WTC11 (cell line): ENCODE results near the gene ADIPOR2. TPM values are rescaled to one million over a fixed set of nuclear protein-coding genes. Genes with fewer than 3 reads are reported as not detected.

Experiments
- ATAC-seq: fragments of 200-7000 bp; cut with Tn5 transposase; 2 replicates; pipeline ENCODE4 v1.10.0; 2021; ENCODE audit warnings: mild to moderate bottlenecking, moderate library complexity
- CTCF ChIA-PET: fragments of 300-600 bp; sonication (Branson Sonifier 250); formaldehyde crosslinking; loops from one replicate; lab custom pipeline; 2021; ENCODE audit warnings: antibody characterized with exemption; lab: Charles Lee
- POLR2A ChIA-PET: fragments of 350-600 bp; sonication (Branson Sonifier 250); formaldehyde crosslinking; loops from one replicate; lab custom pipeline; 2021; ENCODE audit warnings: antibody characterized with exemption; lab: Charles Lee
- DNase-seq: peaks from one replicate; pipeline ENCODE4 v3.0.0; 2021; ENCODE audit warnings: low spot score
- H3K27ac Mint-ChIP-seq: 2 replicates; pipeline ENCODE4 v1.8.0; 2021; ENCODE audit warnings: mixed read lengths
- H3K27me3 Mint-ChIP-seq: 2 replicates; pipeline ENCODE4 v1.8.0; 2021; ENCODE audit warnings: low read depth, mild to moderate bottlenecking, moderate library complexity, mixed read lengths
- H3K36me3 Mint-ChIP-seq: 2 replicates; pipeline ENCODE4 v1.8.0; 2021; ENCODE audit warnings: mixed read lengths
- H3K4me1 Mint-ChIP-seq: 2 replicates; pipeline ENCODE4 v1.8.0; 2022; ENCODE audit warnings: mixed read lengths
- H3K4me3 Mint-ChIP-seq: 2 replicates; pipeline ENCODE4 v1.8.0; 2021; ENCODE audit warnings: mild to moderate bottlenecking, moderate library complexity, mixed read lengths
- H3K9me3 Mint-ChIP-seq: 2 replicates; pipeline ENCODE4 v1.8.0; 2021; ENCODE audit warnings: mixed read lengths
- CBFB ChIP-seq: sonication (generic); formaldehyde crosslinking; IDR thresholded peaks from 2 replicates; pipeline ENCODE4 v1.8.1; 2022; ENCODE audit warnings: mild to moderate bottlenecking, low read depth, missing genetic modification reagents
- ELF4 ChIP-seq: sonication (generic); formaldehyde crosslinking; IDR thresholded peaks from 2 replicates; pipeline ENCODE4 v1.8.1; 2022; ENCODE audit warnings: low read depth, mild to moderate bottlenecking, moderate library complexity, missing genetic modification reagents
- EMX1 ChIP-seq: fragments of 250-450 bp; sonication (Bioruptor Pico); IDR thresholded peaks from 2 replicates; pipeline ENCODE4 v1.8.0; 2021; ENCODE audit warnings: mild to moderate bottlenecking
- GRHL2 ChIP-seq: fragments of 250-450 bp; sonication (Bioruptor Pico); IDR thresholded peaks from 2 replicates; pipeline ENCODE4 v1.8.0; 2022; ENCODE audit warnings: mild to moderate bottlenecking, moderate library complexity; ENCODE audit not compliant: insufficient replicate concordance, severe bottlenecking
- NFYB ChIP-seq: sonication (generic); formaldehyde crosslinking; conservative IDR thresholded peaks from 2 replicates; pipeline ENCODE4 v1.8.0; 2022; ENCODE audit warnings: low read depth, missing genetic modification reagents
- NR1H2 ChIP-seq: sonication (generic); formaldehyde crosslinking; IDR thresholded peaks from 2 replicates; pipeline ENCODE4 v1.9.0; 2021; ENCODE audit warnings: mild to moderate bottlenecking, moderate library complexity, missing genetic modification reagents
- NR3C1 ChIP-seq: sonication (generic); formaldehyde crosslinking; conservative IDR thresholded peaks from 2 replicates; pipeline ENCODE4 v1.8.1; 2023; ENCODE audit warnings: low read depth, mild to moderate bottlenecking, missing genetic modification reagents
- RORB ChIP-seq: fragments of 250-450 bp; sonication (Bioruptor Pico); IDR thresholded peaks from 2 replicates; pipeline ENCODE4 v1.9.0; 2021; ENCODE audit warnings: mild to moderate bottlenecking
- SMAD4 ChIP-seq: sonication (generic); formaldehyde crosslinking; IDR thresholded peaks from 2 replicates; pipeline ENCODE4 v1.8.0; 2022; ENCODE audit warnings: mild to moderate bottlenecking, missing genetic modification reagents
- TEAD1 ChIP-seq: sonication (generic); formaldehyde crosslinking; IDR thresholded peaks from 2 replicates; pipeline ENCODE4 v1.8.0; 2022; ENCODE audit warnings: mild to moderate bottlenecking, missing genetic modification reagents
- ZNF121 ChIP-seq: sonication (generic); formaldehyde crosslinking; IDR thresholded peaks from 2 replicates; pipeline ENCODE4 v1.8.0; 2023; ENCODE audit warnings: missing genetic modification reagents
- ZNF416 ChIP-seq: fragments of 250-450 bp; sonication (Bioruptor Pico); IDR thresholded peaks from 2 replicates; pipeline ENCODE4 v1.9.0; 2021; ENCODE audit warnings: mild to moderate bottlenecking, inconsistent platforms
- total RNA-seq: library from RNA; stranded (reverse); gene quantifications from 3 replicates; pipeline ENCODE4 v1.2.3, GENCODE V29; 2021
- TF ChIP-seq, protein P1 (sequence below): sonication (generic); formaldehyde crosslinking; IDR thresholded peaks from 2 replicates; pipeline ENCODE4 v1.8.0; 2022; ENCODE audit warnings: missing genetic modification reagents
- TF ChIP-seq, protein P2 (sequence below): sonication (generic); formaldehyde crosslinking; IDR thresholded peaks from 2 replicates; pipeline ENCODE4 v1.8.1; 2023; ENCODE audit warnings: mild to moderate bottlenecking, moderate library complexity, missing genetic modification reagents
- TF ChIP-seq, protein P3 (sequence below): sonication (generic); formaldehyde crosslinking; IDR thresholded peaks from 2 replicates; pipeline ENCODE4 v1.8.1; 2022; ENCODE audit warnings: low read depth, missing genetic modification reagents, borderline replicate concordance
- TF ChIP-seq, protein P4 (sequence below): sonication (generic); formaldehyde crosslinking; IDR thresholded peaks from 2 replicates; pipeline ENCODE4 v1.8.1; 2023; ENCODE audit warnings: mild to moderate bottlenecking, missing genetic modification reagents
- TF ChIP-seq, protein P5 (sequence below): sonication (generic); formaldehyde crosslinking; conservative IDR thresholded peaks from 2 replicates; pipeline ENCODE4 v1.8.1; 2022; ENCODE audit warnings: mild to moderate bottlenecking, missing genetic modification reagents

ADIPOR2 gene
- total RNA-seq, 1 experiment from 2014 or later, result 38.4 TPM

DNA sequence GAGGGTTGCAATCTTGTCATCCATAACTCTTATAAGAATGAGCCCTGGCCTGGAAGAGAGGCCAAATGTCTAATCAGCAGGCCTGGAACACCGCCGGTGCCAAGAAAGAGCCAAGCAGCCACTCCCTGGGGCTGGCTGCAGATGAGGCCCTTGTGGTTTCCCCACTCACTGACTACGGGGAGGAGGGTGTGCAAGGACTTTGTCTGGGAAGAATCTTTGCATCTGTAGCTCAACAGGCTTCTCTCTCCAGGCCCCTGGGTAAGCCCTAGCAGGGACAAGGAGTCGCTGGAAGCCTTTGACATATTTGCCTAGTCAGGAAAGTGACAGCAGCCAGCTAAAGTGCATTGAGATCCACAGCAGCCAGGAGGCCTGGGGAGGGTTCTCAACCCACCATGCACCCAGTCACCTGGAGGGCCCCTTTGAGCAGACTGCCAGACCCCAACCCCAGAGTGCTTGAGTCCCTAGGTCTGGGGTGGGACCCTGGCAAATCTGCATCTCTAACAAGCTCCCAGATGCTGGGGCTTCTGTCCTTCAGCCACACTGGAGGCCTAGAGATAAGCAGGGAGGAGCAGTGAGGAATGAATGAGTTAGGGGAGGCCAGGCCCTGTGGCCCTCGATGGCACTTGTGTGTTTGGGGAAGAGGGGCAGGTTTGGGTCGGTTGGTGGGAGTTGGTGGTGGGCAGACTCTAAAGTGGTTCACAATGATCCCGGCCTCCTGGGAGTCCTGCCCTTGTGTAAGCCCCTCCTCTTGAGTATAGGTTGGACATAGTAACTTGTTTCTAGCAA is 115.6 kb downstream of the ADIPOR2 start (continued):
- TF ChIP-seq, protein P1, sequence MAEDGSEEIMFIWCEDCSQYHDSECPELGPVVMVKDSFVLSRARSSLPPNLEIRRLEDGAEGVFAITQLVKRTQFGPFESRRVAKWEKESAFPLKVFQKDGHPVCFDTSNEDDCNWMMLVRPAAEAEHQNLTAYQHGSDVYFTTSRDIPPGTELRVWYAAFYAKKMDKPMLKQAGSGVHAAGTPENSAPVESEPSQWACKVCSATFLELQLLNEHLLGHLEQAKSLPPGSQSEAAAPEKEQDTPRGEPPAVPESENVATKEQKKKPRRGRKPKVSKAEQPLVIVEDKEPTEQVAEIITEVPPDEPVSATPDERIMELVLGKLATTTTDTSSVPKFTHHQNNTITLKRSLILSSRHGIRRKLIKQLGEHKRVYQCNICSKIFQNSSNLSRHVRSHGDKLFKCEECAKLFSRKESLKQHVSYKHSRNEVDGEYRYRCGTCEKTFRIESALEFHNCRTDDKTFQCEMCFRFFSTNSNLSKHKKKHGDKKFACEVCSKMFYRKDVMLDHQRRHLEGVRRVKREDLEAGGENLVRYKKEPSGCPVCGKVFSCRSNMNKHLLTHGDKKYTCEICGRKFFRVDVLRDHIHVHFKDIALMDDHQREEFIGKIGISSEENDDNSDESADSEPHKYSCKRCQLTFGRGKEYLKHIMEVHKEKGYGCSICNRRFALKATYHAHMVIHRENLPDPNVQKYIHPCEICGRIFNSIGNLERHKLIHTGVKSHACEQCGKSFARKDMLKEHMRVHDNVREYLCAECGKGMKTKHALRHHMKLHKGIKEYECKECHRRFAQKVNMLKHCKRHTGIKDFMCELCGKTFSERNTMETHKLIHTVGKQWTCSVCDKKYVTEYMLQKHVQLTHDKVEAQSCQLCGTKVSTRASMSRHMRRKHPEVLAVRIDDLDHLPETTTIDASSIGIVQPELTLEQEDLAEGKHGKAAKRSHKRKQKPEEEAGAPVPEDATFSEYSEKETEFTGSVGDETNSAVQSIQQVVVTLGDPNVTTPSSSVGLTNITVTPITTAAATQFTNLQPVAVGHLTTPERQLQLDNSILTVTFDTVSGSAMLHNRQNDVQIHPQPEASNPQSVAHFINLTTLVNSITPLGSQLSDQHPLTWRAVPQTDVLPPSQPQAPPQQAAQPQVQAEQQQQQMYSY (CRISPR knock-in tag), result no peak
- no peak for TF ChIP-seq NR3C1
- no peak for TF ChIP-seq NR1H2

DNA sequence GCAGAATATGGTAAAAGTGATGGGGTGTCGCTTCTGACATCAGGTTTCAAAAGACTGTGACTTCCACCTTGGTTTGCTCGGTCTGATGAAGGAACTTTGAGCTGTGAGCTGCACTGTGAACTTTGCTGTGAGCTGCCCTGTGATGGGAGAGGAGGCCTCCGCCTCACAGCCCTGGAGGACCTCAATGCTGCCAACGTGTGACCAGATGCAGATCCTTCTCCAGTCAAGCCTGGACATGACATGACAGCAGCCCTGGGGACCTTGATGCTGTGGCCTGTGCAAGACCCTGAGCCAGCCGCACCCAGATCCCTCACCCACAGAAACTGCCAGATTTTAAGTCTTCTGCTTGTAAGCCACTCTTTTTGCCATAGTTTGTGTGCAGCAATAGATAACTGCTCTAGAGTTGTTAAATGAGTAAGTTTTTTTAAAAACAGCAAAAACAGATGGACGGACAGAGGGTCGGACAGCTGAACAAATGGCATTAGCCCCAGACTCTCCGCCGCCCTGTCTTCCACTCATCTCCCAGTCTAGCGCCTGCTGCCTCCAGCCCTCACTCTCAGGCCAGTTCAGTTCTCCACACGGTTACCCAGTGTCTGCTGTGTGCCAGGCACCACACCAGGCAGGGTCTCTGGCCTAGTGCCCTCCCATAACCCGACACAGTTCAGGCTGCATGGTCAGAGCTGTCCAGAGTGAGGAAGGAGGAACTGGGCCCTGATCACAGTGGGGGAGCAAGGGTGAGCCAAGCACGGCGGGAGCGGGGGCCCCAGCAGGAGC is 116.4 kb downstream of the ADIPOR2 start:
- DNase-seq (no peak), ATAC-seq (no peak)
- H3K27ac Mint-ChIP-seq, result no peak overlapping the region
- peaks cover 6% of the 10 kb centered on the region; the same call in 1 of the 2 replicates for H3K4me1 Mint-ChIP-seq
- H3K36me3 Mint-ChIP-seq, result no peaks in the 10 kb centered on the region
- ChIA-PET POLR2A (no interaction called here), CTCF (no interaction called here)
- H3K9me3 Mint-ChIP-seq, result 0 out of 2 replicates have a peak, but pooled peaks cover 3% of the 10 kb centered on the region
- TF ChIP-seq, protein P2, sequence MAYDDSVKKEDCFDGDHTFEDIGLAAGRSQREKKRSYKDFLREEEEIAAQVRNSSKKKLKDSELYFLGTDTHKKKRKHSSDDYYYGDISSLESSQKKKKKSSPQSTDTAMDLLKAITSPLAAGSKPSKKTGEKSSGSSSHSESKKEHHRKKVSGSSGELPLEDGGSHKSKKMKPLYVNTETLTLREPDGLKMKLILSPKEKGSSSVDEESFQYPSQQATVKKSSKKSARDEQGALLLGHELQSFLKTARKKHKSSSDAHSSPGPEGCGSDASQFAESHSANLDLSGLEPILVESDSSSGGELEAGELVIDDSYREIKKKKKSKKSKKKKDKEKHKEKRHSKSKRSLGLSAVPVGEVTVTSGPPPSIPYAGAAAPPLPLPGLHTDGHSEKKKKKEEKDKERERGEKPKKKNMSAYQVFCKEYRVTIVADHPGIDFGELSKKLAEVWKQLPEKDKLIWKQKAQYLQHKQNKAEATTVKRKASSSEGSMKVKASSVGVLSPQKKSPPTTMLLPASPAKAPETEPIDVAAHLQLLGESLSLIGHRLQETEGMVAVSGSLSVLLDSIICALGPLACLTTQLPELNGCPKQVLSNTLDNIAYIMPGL, result no peak
- TF ChIP-seq ZNF416, result no peak
- TF ChIP-seq, protein P1 (CRISPR knock-in tag), result no peak
- TF ChIP-seq NR3C1, result no peak
- no peak for TF ChIP-seq SMAD4
- no peak for TF ChIP-seq EMX1 (CRISPR knock-in tag)
- no peak for TF ChIP-seq RORB (CRISPR knock-in tag)
- no peak for TF ChIP-seq CBFB (CRISPR knock-in tag)
- no peak for TF ChIP-seq GRHL2 (CRISPR knock-in tag)
- no peak for TF ChIP-seq NFYB (CRISPR knock-in tag)
- TF ChIP-seq ZNF121 (CRISPR knock-in tag), result no peak
- TF ChIP-seq, protein P3, sequence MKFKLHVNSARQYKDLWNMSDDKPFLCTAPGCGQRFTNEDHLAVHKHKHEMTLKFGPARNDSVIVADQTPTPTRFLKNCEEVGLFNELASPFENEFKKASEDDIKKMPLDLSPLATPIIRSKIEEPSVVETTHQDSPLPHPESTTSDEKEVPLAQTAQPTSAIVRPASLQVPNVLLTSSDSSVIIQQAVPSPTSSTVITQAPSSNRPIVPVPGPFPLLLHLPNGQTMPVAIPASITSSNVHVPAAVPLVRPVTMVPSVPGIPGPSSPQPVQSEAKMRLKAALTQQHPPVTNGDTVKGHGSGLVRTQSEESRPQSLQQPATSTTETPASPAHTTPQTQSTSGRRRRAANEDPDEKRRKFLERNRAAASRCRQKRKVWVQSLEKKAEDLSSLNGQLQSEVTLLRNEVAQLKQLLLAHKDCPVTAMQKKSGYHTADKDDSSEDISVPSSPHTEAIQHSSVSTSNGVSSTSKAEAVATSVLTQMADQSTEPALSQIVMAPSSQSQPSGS (CRISPR knock-in tag), result no peak
- TF ChIP-seq, protein P4, sequence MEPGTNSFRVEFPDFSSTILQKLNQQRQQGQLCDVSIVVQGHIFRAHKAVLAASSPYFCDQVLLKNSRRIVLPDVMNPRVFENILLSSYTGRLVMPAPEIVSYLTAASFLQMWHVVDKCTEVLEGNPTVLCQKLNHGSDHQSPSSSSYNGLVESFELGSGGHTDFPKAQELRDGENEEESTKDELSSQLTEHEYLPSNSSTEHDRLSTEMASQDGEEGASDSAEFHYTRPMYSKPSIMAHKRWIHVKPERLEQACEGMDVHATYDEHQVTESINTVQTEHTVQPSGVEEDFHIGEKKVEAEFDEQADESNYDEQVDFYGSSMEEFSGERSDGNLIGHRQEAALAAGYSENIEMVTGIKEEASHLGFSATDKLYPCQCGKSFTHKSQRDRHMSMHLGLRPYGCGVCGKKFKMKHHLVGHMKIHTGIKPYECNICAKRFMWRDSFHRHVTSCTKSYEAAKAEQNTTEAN (CRISPR knock-in tag), result no peak
- TF ChIP-seq ELF4 (CRISPR knock-in tag), result no peak
- no peak for TF ChIP-seq TEAD1
- TF ChIP-seq, protein P5, sequence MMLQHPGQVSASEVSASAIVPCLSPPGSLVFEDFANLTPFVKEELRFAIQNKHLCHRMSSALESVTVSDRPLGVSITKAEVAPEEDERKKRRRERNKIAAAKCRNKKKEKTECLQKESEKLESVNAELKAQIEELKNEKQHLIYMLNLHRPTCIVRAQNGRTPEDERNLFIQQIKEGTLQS (CRISPR knock-in tag), result no peak
- no peak overlapping the region for H3K4me3 Mint-ChIP-seq
- no peaks in the 10 kb centered on the region for H3K27me3 Mint-ChIP-seq
